ENCODE results near the gene CLTB.

DNA sequence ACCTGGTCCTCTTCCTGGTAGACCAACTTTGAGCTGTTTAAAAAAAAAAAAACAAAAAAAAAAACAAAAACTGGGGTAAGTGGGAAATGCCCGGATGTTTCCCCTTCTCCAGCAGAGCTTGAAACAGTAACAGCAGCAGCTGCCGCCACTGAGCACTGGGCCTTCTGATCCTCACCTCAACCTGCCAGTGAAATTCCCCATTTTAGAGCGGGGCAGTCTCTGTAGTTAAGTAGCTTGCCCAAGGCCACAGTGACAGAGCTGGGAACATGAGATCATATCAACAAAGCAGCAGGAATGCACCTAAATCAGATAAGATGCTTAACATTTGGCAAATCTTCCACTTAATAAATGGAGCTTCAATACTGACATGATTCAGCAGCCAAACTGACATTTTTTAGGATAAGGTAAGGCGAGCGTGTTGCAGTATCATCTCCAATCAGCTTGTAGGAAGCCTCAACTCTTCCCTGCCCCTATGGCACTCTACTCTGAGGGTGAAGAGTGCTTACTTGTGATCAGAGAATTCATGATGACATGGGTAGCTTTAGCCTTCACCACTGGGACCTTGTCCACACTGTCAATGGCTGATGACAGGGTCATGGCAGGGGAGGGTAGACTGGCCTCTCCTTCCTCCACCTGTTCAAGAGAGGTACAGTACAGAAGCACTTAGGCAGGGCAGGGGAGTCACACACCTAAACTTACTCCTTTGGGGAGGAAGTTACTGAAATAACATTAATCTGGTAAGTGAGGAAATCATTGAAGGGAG is 64.0 kb downstream of the CLTB start:
- no peak for TF ChIP-seq YY1 (IDR thresholded peaks at IDR 0.05; ENCODE audit: insufficient read depth, insufficient read length)
- no peak for TF ChIP-seq ZNF274 (IDR thresholded peaks at IDR 0.05; ENCODE audit: low read depth, low read length)
- TF ChIP-seq SUZ12 (IDR thresholded peaks at IDR 0.05; ENCODE audit: extremely low read depth, insufficient read depth, insufficient read length): no peak

Measured in NT2/D1 (cell line).